Measurements from ENCODE around the gene SLC25A47.

GRCh38 chr14:100370003-100370402 is 46.9 kb downstream of the SLC25A47 start:
- TF ChIP-seq, protein P1, sequence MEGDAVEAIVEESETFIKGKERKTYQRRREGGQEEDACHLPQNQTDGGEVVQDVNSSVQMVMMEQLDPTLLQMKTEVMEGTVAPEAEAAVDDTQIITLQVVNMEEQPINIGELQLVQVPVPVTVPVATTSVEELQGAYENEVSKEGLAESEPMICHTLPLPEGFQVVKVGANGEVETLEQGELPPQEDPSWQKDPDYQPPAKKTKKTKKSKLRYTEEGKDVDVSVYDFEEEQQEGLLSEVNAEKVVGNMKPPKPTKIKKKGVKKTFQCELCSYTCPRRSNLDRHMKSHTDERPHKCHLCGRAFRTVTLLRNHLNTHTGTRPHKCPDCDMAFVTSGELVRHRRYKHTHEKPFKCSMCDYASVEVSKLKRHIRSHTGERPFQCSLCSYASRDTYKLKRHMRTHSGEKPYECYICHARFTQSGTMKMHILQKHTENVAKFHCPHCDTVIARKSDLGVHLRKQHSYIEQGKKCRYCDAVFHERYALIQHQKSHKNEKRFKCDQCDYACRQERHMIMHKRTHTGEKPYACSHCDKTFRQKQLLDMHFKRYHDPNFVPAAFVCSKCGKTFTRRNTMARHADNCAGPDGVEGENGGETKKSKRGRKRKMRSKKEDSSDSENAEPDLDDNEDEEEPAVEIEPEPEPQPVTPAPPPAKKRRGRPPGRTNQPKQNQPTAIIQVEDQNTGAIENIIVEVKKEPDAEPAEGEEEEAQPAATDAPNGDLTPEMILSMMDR (IDR thresholded peaks at IDR 0.05): no peak
- no peak for TF ChIP-seq POLR2A (IDR thresholded peaks at IDR 0.05)

Measured in Peyer's patch (tissue), 4 donors.